Tibial nerve (tissue), 4 donors: Measurements from ENCODE around the gene C1orf159. TPM values are rescaled to one million over a fixed set of nuclear protein-coding genes. Genes with fewer than 3 reads are reported as not detected.

Source experiments
- DNase-seq, 2 donors: peaks; one replicate each; pipeline ENCODE4 v3.0.0-alpha.2; 2019; ENCODE audit warnings: low spot score in 2 of 2
- H3K27ac ChIP-seq, 4 donors: fragments of 200-600 bp; sonication (generic) in 3 of 4; one replicate each; pipeline ENCODE4 v1.5.1; 2017 to 2019; ENCODE audit warnings: mild to moderate bottlenecking in 1 of 4
- H3K27me3 ChIP-seq, 2 donors: fragments of 200-600 bp; sonication (generic) in 1 of 2; one replicate each; pipeline versions ENCODE4 v1.5.1 to v1.6.0; 2017 to 2019
- H3K36me3 ChIP-seq, 3 donors: fragments of 200-600 bp; sonication (generic); one replicate each; pipeline ENCODE4 v1.5.1; 2018 to 2019
- H3K4me1 ChIP-seq, 4 donors: fragments of 200-600 bp; sonication (generic) in 3 of 4; one replicate each; pipeline ENCODE4 v1.5.1; 2017 to 2019
- H3K4me3 ChIP-seq, 4 donors: fragments of 200-600 bp; sonication (generic) in 3 of 4; one replicate each; pipeline ENCODE4 v1.5.1; 2017 to 2019; ENCODE audit warnings: mild to moderate bottlenecking in 1 of 4, moderate library complexity in 1 of 4
- H3K9me3 ChIP-seq, 4 donors: fragments of 200-600 bp; sonication (generic) in 3 of 4; one replicate each; pipeline ENCODE4 v1.5.1; 2017 to 2019
- EP300 ChIP-seq, 2 donors: sonication (generic); formaldehyde crosslinking; IDR thresholded peaks; one replicate each; pipeline ENCODE4 v1.6.1; 2017; ENCODE audit warnings: antibody characterized with exemption in 2 of 2, mild to moderate bottlenecking in 1 of 2
- POLR2A ChIP-seq, 2 donors: fragments of 450-650 bp; IDR thresholded peaks; one replicate each; pipeline ENCODE4 v1.6.1; 2017; ENCODE audit warnings: antibody characterized with exemption in 2 of 2, mild to moderate bottlenecking in 2 of 2, moderate library complexity in 2 of 2
- WGBS, 2 donors: methylation state at CpG; one replicate each; pipeline ENCODE4 v1.1.5; 2018; 5-methylcytosine and 5-hydroxymethylcytosine counted together
- total RNA-seq, 4 donors: library from RNA; depleted of rRNA; stranded (reverse); fragments of >200 nt; gene quantifications; one replicate each; pipeline ENCODE4 v1.1.0, GENCODE V29; 2016
- TF ChIP-seq, protein P1 (sequence below), 5 experiments: fragments of 200-600 bp in 3 of 5; fragments of 450-650 bp in 2 of 5; sonication (generic) in 3 of 5; IDR thresholded peaks; one replicate each; pipeline ENCODE4 v1.5.1; 2016 to 2019; ENCODE audit warnings: antibody characterized with exemption in 5 of 5, mild to moderate bottlenecking in 3 of 5, moderate library complexity in 2 of 5

The C1orf159 gene
- total RNA-seq, 4 donors from 2014 or later: 18.4 to 29.4 (median 23.1) TPM

DNA sequence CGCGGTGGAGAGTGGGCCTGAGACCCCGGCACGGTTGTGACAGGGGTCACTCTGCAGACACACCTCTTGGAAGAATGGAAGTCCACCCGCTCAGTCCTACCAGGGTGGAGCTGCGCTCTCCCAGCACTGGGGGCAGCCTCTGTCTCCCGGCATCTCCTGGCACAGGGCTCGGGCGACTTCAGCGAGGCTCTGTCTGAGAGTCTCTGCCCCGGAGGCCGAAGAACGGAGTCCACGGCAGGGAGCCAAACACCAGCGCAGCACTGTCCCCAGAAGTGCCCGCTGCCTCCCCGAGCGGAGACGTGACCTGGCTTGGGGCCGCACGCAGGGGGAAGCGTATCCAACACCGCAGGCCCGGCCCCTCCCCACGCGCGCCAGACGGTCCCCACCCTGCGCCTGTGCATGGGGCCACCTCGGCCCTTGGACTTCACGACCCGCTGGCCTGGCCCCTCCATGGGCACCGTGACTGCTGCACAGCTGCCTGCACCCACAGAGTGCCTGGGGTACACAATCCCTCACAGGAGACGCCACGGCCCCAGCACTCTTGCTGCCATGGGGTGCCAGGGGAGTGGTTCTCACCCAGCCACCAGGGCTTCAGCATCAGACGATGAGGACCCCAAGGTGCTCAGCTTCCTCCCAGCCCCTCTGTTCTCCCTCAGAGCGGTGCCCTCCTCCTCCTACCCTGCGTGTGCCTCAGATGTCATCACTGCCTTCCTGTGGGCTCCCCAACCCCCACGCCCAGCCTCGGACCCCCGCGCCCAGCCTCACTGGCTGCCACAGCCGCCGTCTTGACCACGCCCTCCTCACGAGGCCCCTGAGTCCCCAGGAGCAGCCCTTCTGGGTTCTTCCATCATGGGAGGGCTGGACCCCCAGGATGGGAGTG lies 26.8 kb downstream of the C1orf159 start:
- H3K27ac ChIP-seq: no peak overlapping the region
- WGBS, 2 donors: 86 to 90% methylated on average over 27 to 33 of the region's 46 CpGs
- H3K4me1 ChIP-seq: no peaks in the 10 kb centered on the region
- no peak for DNase-seq
- H3K9me3 ChIP-seq: no peaks in the 10 kb centered on the region
- H3K27me3 ChIP-seq: no peaks in the 10 kb centered on the region
- H3K36me3 ChIP-seq: peaks cover 0 to 62% (median 0%) of the 10 kb centered on the region in 3 donors
- TF ChIP-seq, protein P1, sequence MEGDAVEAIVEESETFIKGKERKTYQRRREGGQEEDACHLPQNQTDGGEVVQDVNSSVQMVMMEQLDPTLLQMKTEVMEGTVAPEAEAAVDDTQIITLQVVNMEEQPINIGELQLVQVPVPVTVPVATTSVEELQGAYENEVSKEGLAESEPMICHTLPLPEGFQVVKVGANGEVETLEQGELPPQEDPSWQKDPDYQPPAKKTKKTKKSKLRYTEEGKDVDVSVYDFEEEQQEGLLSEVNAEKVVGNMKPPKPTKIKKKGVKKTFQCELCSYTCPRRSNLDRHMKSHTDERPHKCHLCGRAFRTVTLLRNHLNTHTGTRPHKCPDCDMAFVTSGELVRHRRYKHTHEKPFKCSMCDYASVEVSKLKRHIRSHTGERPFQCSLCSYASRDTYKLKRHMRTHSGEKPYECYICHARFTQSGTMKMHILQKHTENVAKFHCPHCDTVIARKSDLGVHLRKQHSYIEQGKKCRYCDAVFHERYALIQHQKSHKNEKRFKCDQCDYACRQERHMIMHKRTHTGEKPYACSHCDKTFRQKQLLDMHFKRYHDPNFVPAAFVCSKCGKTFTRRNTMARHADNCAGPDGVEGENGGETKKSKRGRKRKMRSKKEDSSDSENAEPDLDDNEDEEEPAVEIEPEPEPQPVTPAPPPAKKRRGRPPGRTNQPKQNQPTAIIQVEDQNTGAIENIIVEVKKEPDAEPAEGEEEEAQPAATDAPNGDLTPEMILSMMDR (IDR thresholded peaks at IDR 0.05): no peak
- TF ChIP-seq POLR2A (IDR thresholded peaks at IDR 0.05) (no peak), EP300 (IDR thresholded peaks at IDR 0.05) (no peak)
- H3K4me3 ChIP-seq: no peak overlapping the region

DNA sequence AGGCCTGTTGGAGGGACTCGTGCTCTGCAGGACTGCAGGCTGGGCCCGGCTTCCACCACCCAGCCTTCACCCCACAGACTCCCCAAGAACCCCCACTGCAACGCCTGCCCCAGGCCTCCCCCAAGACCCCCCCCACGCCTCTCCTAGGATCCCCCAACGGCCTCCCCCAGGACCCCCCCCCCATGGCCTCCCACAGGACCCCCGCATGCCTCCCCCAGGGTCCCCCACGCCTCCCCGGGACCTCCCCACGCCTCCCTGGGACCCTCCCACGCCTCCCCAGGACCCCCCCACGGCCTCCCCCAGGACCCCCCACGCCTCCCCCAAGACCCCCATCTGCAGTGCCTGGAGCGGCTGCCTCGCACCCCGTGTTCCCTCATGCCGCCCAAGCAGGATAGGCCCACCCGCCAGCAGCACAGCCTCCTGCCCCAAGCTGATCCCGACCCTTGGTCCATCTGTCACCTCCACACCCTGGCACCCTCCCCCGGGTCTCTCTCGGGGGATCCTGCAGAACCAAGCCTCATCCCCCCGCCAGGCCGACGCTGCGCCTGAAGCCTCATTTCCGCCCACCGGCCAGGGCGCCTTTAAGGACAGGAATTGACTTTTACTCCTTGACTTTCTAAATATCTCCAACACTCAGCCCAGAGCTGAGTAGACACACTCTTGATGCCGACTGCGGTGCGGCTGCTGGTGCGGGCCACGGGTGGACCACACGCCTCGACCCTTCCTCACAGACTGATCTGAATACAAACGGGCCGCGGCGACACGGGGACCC lies 27.7 kb downstream of the C1orf159 start:
- no peaks in the 10 kb centered on the region for H3K9me3 ChIP-seq
- 89 to 94% methylated on average over 25 to 30 of the region's 39 CpGs for WGBS, 2 donors
- no peak overlapping the region for H3K27ac ChIP-seq
- no peak for DNase-seq
- peaks cover 0 to 70% (median 0%) of the 10 kb centered on the region in 3 donors for H3K36me3 ChIP-seq
- TF ChIP-seq, protein P1 (IDR thresholded peaks at IDR 0.05): no peak
- no peak for TF ChIP-seq EP300 (IDR thresholded peaks at IDR 0.05)
- no peak overlapping the region for H3K4me3 ChIP-seq
- no peaks in the 10 kb centered on the region for H3K4me1 ChIP-seq
- H3K27me3 ChIP-seq: no peaks in the 10 kb centered on the region

DNA sequence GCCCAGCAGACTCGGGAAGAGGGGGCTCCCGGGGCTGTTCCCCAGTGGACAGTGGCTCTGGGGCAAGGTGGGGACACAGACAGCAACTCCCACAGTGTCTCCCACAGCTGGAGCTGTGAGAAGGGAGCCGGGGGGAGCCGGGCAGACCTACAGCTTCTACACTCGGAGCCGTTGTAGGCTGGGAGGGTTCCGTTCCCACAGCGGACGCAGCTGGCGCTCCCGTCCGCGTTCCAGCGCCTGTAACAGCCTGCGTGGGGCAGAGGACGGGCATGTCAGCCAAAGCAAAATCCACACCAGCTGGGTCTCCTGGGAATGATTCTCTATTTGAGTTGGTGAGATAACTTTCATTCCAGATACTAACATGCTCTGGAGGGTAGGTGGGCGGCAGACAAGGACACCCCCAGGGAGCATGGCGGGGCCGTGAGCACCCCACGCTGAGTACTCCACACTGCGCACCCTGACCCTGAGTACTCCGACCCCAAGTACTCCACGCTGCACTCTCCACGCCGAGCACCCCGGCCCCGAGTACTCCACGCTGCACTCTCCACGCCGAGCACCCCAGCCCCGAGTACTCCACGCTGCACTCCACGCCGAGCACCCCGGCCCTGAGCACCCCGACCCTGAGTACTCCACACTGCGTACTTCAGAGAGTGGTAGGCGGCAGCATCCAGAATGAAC lies 28.4 kb downstream of the C1orf159 start:
- no peaks in the 10 kb centered on the region for H3K27me3 ChIP-seq
- 87 to 91% methylated on average over 28 to 34 of the region's 38 CpGs for WGBS, 2 donors
- H3K27ac ChIP-seq: no peak overlapping the region
- no peak for DNase-seq
- TF ChIP-seq, protein P1 (IDR thresholded peaks at IDR 0.05): no peak
- TF ChIP-seq EP300 (IDR thresholded peaks at IDR 0.05) (no peak), POLR2A (IDR thresholded peaks at IDR 0.05) (no peak)
- H3K4me3 ChIP-seq: no peak overlapping the region
- H3K36me3 ChIP-seq: peaks cover 0 to 78% (median 0%) of the 10 kb centered on the region in 3 donors
- H3K9me3 ChIP-seq: no peaks in the 10 kb centered on the region
- H3K4me1 ChIP-seq: no peaks in the 10 kb centered on the region

DNA sequence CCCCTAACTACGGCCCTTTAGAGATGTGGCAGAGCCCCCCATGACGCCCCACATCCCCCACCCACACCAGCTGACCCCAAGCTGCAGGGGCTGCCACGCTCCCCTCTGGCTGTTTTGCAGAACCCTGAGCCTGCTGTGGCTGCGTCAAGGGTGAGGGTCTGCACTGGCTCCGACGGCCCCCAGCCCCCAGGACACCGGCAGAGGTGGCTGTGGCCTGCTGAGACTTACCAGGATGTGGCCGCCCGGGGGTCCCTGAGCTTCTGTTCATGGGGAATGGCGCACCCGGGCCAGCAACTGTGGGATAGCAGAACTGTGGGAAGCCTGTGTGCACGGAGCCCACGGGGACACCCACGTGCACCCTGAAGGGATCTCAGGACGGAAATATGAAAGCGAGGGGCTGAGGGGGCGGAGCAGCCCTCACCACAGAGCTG lies 29.0 kb downstream of the C1orf159 start:
- H3K4me3 ChIP-seq: no peak overlapping the region
- 87% methylated on average over 15 to 16 of the region's 17 CpGs for WGBS, 2 donors
- H3K27ac ChIP-seq: no peak overlapping the region
- no peaks in the 10 kb centered on the region for H3K9me3 ChIP-seq
- peaks cover 0 to 83% (median 0%) of the 10 kb centered on the region in 3 donors for H3K36me3 ChIP-seq
- no peak for TF ChIP-seq POLR2A (IDR thresholded peaks at IDR 0.05)
- no peak for TF ChIP-seq EP300 (IDR thresholded peaks at IDR 0.05)
- TF ChIP-seq, protein P1 (IDR thresholded peaks at IDR 0.05): no peak
- H3K4me1 ChIP-seq: no peaks in the 10 kb centered on the region
- H3K27me3 ChIP-seq: no peaks in the 10 kb centered on the region
- no peak for DNase-seq
